SK-N-SH (cell line): ENCODE measurements around the gene CXCR5. TPM values are rescaled to one million over a fixed set of nuclear protein-coding genes. Genes with fewer than 3 reads are reported as not detected.

Experiments used
- CTCF ChIA-PET: fragments of 300-600, 350-600 bp; formaldehyde crosslinking; extraction: SDS; loops from one replicate; lab custom pipeline; 2021; lab: Yijun Ruan, JAX
- POLR2A ChIA-PET: fragments of 350-600 bp; sonication (Branson Sonifier 250); formaldehyde crosslinking; extraction: SDS; loops from one replicate; lab custom pipeline; 2020; ENCODE audit warnings: antibody characterized with exemption, inconsistent platforms; lab: Yijun Ruan, JAX
- DNase-seq: peaks from one replicate; pipeline ENCODE4 v3.0.0; 2012
- H2AFZ ChIP-seq: fragments of 200-600 bp; sonication (generic); 2 replicates; pipeline ENCODE4 v1.8.1; 2016; ENCODE audit warnings: antibody characterized with exemption, mild to moderate bottlenecking, low read depth
- H3F3A ChIP-seq: fragments of 200-600 bp; sonication (generic); replicated peaks from 2 replicates; pipeline ENCODE3; 2016; ENCODE audit warnings: antibody characterized with exemption, mild to moderate bottlenecking; ENCODE audit not compliant: insufficient read depth
- H3K27ac ChIP-seq, 2 experiments: fragments of 200-500 bp in 1 of 2; fragments of 200-600 bp in 1 of 2; sonication (Bioruptor generic) in 1 of 2; sonication (generic), shearing (Covaris generic) in 1 of 2; 2 replicates each; pipeline versions ENCODE4 v1.5.1 to v1.6.1; 2014 to 2016; ENCODE audit warnings: low read depth in 2 of 2, inconsistent platforms in 1 of 2, low read length in 1 of 2, mild to moderate bottlenecking in 1 of 2, mixed read lengths in 1 of 2
- H3K27me3 ChIP-seq: fragments of 200-600 bp; sonication (generic), shearing (Covaris generic); 2 replicates; pipeline ENCODE4 v1.6.1; 2016; ENCODE audit warnings: mixed run types; ENCODE audit not compliant: insufficient read depth
- H3K36me3 ChIP-seq, 2 experiments: fragments of 200-500 bp in 1 of 2; fragments of 200-600 bp in 1 of 2; sonication (Bioruptor generic) in 1 of 2; sonication (generic) in 1 of 2; replicated peaks in 1 of 2; 2 replicates each; pipeline versions ENCODE3 to v1.5.1; 2014 to 2016; ENCODE audit warnings: low read length in 1 of 2, mild to moderate bottlenecking in 1 of 2; ENCODE audit not compliant: insufficient read depth in 2 of 2, control insufficient read depth in 1 of 2
- H3K4me1 ChIP-seq, 2 experiments: fragments of 200-500 bp in 1 of 2; fragments of 200-600 bp in 1 of 2; sonication (Bioruptor generic) in 1 of 2; sonication (generic), shearing (Covaris generic) in 1 of 2; 2 replicates each; pipeline versions ENCODE4 v1.5.1 to v1.6.1; 2014 to 2016; ENCODE audit warnings: low read depth in 1 of 2, low read length in 1 of 2, mixed run types in 1 of 2; ENCODE audit not compliant: insufficient read depth in 2 of 2, control insufficient read depth in 1 of 2
- H3K4me2 ChIP-seq: fragments of 200-600 bp; sonication (generic), shearing (Covaris generic); 2 replicates; pipeline ENCODE4 v1.6.1; 2017; ENCODE audit warnings: mixed run types
- H3K4me3 ChIP-seq, 2 experiments: fragments of 200-500 bp in 1 of 2; fragments of 200-600 bp in 1 of 2; sonication (Bioruptor generic) in 1 of 2; sonication (generic), shearing (Covaris generic) in 1 of 2; 2 replicates each; pipeline versions ENCODE4 v1.5.1 to v1.8.1; 2014 to 2016; ENCODE audit warnings: low read depth in 2 of 2, inconsistent platforms in 1 of 2, low read length in 1 of 2, mild to moderate bottlenecking in 1 of 2, mixed read lengths in 1 of 2, moderate library complexity in 1 of 2
- H3K79me2 ChIP-seq: fragments of 200-600 bp; sonication (generic); 2 replicates; pipeline ENCODE4 v1.8.1; 2017; ENCODE audit warnings: mild to moderate bottlenecking; ENCODE audit not compliant: insufficient read depth
- H3K9ac ChIP-seq: fragments of 200-600 bp; sonication (generic); 2 replicates; pipeline ENCODE4 v1.6.1; 2017; ENCODE audit warnings: mixed run types
- H3K9me2 ChIP-seq: fragments of 200-600 bp; sonication (generic); 2 replicates; pipeline ENCODE4 v1.6.1; 2017; ENCODE audit warnings: mixed run types
- H3K9me3 ChIP-seq: fragments of 200-600 bp; sonication (generic); 2 replicates; pipeline ENCODE4 v1.6.1; 2017; ENCODE audit warnings: mixed run types, mild to moderate bottlenecking, moderate library complexity
- H4K20me1 ChIP-seq: fragments of 200-600 bp; sonication (generic); 2 replicates; pipeline ENCODE4 v1.6.1; 2017; ENCODE audit warnings: mild to moderate bottlenecking, mixed run types; ENCODE audit not compliant: insufficient read depth
- CHD2 ChIP-seq: fragments of 150-350 bp; IDR thresholded peaks from 2 replicates; pipeline ENCODE4 v1.6.1; 2018; ENCODE audit warnings: low read length; ENCODE audit not compliant: partially characterized antibody
- CTCF ChIP-seq: fragments of 200-600 bp; sonication (generic); IDR thresholded peaks from 2 replicates; pipeline ENCODE4 v1.6.1; 2017; ENCODE audit warnings: antibody characterized with exemption, mild to moderate bottlenecking, moderate library complexity
- GATA2 ChIP-seq: sonication (generic); formaldehyde crosslinking; IDR thresholded peaks from 2 replicates; pipeline ENCODE4 v1.5.0; 2020; ENCODE audit warnings: mild to moderate bottlenecking, missing genetic modification reagents
- IRF3 ChIP-seq: fragments of 150-350 bp; IDR thresholded peaks from 2 replicates; pipeline ENCODE4 v1.6.1; 2016; ENCODE audit warnings: mild to moderate bottlenecking, low read depth, low read length
- MAX ChIP-seq: IDR thresholded peaks from 2 replicates; pipeline ENCODE4 v1.4.0; 2012; ENCODE audit warnings: low read depth
- MXI1 ChIP-seq: IDR thresholded peaks from 2 replicates; pipeline ENCODE4 v1.6.1; 2012; ENCODE audit warnings: mild to moderate bottlenecking, low read depth, low read length, improper control_type of control experiment
- POLR2AphosphoS5 ChIP-seq: IDR thresholded peaks from 2 replicates; pipeline ENCODE4 v1.6.1; 2012; ENCODE audit warnings: low read depth, low read length
- SIN3A ChIP-seq: IDR thresholded peaks from 2 replicates; pipeline ENCODE4 v1.6.1; 2012; ENCODE audit warnings: low read depth, mild to moderate bottlenecking, low read length, moderate library complexity, borderline replicate concordance
- SMC3 ChIP-seq: IDR thresholded peaks from 2 replicates; pipeline ENCODE4 v1.6.1; 2012; ENCODE audit warnings: low read depth, low read length, improper control_type of control experiment
- YY1 ChIP-seq: IDR thresholded peaks from 2 replicates; pipeline ENCODE4 v1.4.0; 2012; ENCODE audit warnings: low read depth, mild to moderate bottlenecking
- WGBS: methylation state at CpG from one replicate; pipeline ENCODE4 v1.1.6; 2017; ENCODE audit warnings: low lambda C conversion rate; 5-methylcytosine and 5-hydroxymethylcytosine counted together
- polyA plus RNA-seq, 3 experiments: library from polyadenylated mRNA; depleted of rRNA; stranded (reverse); fragments of >200 nt; gene quantifications; 2 replicates each; pipeline ENCODE4 v1.2.3, GENCODE V29; 2012
- TF ChIP-seq, protein P1 (sequence below): IDR thresholded peaks from 2 replicates; pipeline ENCODE4 v1.4.0; 2012; ENCODE audit warnings: low read depth, borderline replicate concordance
- TF ChIP-seq, protein P2 (sequence below): IDR thresholded peaks from 2 replicates; pipeline ENCODE4 v1.6.1; 2012; ENCODE audit warnings: mild to moderate bottlenecking, low read depth, low read length, moderate library complexity

The CXCR5 gene
- polyA plus RNA-seq, 1 of the 3 experiments (the other 2 are of a cell fraction), result 0.02 TPM

DNA sequence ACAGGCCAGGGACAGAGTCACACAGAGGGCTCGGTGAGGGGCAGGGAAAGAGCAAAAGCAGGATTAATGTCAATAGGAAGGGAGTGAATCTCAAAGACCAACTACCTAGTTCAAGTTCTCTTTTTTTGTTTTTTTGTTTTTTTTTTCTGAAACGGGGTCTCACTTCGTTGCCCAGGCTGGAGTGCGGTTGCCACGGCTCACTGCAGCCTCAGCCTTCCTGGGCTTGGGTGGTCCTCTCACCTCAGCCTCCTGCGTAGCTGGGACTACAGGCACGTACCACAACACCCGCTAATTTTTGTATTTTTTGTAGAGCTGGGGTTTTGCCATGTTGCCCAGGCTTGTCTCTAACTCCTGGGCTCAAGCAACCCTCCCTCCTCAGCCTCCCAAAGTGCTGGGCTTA is 51.7 kb downstream of the CXCR5 start:
- H3F3A ChIP-seq, result peaks cover 13% of the 10 kb centered on the region
- H2AFZ ChIP-seq, result no peak overlapping the region
- CTCF ChIA-PET, result interaction anchor here (1.3 to 13.4 kb wide), 3 partner anchors 11 to 246 kb away, joined by 3 to 186 read pairs (median 31); partner anchors contain the start of gene UPK2
- no peaks in the 10 kb centered on the region for H3K27me3 ChIP-seq
- H3K4me3 ChIP-seq, result no peak overlapping the region
- no peak for DNase-seq
- H3K4me2 ChIP-seq, result no peak overlapping the region
- H3K27ac ChIP-seq, result no peak overlapping the region
- WGBS, result 86% methylated on average over 8 of the region's 8 CpGs
- H3K9ac ChIP-seq, result no peak overlapping the region
- POLR2A ChIA-PET, result no interaction called here
- TF ChIP-seq CHD2, result no peak
- no peak for TF ChIP-seq YY1
- TF ChIP-seq SIN3A, result no peak
- no peak for TF ChIP-seq IRF3
- no peak for TF ChIP-seq GATA2
- TF ChIP-seq CTCF, result no peak
- TF ChIP-seq, protein P1, sequence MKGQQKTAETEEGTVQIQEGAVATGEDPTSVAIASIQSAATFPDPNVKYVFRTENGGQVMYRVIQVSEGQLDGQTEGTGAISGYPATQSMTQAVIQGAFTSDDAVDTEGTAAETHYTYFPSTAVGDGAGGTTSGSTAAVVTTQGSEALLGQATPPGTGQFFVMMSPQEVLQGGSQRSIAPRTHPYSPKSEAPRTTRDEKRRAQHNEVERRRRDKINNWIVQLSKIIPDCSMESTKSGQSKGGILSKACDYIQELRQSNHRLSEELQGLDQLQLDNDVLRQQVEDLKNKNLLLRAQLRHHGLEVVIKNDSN, result no peak
- TF ChIP-seq MAX, result no peak
- no peak for TF ChIP-seq MXI1
- no peak for TF ChIP-seq POLR2AphosphoS5
- TF ChIP-seq SMC3, result no peak
- TF ChIP-seq, protein P2, sequence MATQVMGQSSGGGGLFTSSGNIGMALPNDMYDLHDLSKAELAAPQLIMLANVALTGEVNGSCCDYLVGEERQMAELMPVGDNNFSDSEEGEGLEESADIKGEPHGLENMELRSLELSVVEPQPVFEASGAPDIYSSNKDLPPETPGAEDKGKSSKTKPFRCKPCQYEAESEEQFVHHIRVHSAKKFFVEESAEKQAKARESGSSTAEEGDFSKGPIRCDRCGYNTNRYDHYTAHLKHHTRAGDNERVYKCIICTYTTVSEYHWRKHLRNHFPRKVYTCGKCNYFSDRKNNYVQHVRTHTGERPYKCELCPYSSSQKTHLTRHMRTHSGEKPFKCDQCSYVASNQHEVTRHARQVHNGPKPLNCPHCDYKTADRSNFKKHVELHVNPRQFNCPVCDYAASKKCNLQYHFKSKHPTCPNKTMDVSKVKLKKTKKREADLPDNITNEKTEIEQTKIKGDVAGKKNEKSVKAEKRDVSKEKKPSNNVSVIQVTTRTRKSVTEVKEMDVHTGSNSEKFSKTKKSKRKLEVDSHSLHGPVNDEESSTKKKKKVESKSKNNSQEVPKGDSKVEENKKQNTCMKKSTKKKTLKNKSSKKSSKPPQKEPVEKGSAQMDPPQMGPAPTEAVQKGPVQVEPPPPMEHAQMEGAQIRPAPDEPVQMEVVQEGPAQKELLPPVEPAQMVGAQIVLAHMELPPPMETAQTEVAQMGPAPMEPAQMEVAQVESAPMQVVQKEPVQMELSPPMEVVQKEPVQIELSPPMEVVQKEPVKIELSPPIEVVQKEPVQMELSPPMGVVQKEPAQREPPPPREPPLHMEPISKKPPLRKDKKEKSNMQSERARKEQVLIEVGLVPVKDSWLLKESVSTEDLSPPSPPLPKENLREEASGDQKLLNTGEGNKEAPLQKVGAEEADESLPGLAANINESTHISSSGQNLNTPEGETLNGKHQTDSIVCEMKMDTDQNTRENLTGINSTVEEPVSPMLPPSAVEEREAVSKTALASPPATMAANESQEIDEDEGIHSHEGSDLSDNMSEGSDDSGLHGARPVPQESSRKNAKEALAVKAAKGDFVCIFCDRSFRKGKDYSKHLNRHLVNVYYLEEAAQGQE, result no peak
- TF ChIP-seq, all 33 proteins: peak for 0
- H3K9me3 ChIP-seq, result no peaks in the 10 kb centered on the region
- H3K36me3 ChIP-seq, result no peaks in the 10 kb centered on the region
- no peaks in the 10 kb centered on the region for H3K9me2 ChIP-seq
- no peaks in the 10 kb centered on the region for H3K79me2 ChIP-seq
- peaks cover 6 to 11% of the 10 kb centered on the region in 2 experiments; a peak in 2 of 4 replicates for H3K4me1 ChIP-seq
- H4K20me1 ChIP-seq, result no peaks in the 10 kb centered on the region
